GM12872 (cell line): ENCODE data around the gene EPHA4.

Source experiments
- CTCF ChIP-seq: IDR thresholded peaks from 3 replicates; pipeline ENCODE4 v1.5.1; 2011; ENCODE audit warnings: low read depth, mild to moderate bottlenecking, low read length, moderate library complexity; ENCODE audit not compliant: insufficient read depth

Gene EPHA4

DNA sequence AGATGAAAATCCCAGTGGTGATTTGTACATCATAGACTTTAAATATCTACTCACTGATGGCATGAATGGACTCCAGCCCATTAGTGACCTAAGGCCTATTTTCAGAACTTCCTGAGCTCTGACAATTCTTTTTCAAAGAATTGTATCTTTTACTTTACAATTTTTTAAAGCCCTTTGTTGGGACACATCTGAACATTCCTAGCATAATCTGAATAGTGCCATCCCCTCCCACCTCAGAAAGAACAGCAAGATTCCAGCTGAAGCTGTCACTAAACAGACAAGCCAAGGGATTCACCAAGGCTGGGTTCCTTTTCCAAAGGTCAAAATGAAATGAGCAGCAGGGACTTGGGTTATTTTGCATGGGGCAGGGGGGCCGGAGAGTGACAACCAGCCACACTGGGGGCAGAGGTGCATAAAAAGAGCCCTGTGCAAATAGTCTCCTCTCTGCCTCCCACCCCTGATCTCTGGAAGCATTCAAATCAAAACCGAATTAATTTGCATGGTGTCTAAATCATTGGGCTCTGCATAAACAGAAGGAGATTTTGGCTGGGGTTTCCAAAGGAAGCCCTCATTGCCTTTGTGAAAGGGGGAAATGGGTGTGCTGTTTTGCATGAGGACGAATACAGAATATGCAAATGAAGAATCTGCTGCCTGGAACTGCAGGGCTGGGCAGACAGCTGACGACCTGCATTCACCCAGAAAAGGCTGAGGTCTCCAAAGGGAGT lies 17.2 kb downstream of the EPHA4 start:
- TF ChIP-seq CTCF = no peak

DNA sequence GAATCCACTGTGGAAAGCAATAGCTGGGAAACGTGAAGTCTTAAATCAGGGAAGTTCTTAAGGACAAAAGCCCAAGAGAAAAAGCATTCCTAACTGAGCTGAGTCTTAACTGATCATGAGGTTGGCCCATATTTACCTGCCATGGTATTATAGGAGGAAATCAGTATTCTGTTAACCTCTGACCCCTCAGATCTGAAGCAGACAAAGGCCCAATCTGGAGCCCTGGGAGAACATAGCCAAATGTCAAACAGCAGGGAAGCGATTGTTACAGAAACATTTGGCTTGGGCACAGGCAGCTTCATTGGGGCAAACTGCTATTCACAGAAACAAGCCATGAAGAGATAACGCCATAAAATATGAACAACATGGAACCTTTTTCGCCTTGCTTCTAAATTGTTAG lies 18.8 kb downstream of the EPHA4 start:
- no peak for TF ChIP-seq CTCF

DNA sequence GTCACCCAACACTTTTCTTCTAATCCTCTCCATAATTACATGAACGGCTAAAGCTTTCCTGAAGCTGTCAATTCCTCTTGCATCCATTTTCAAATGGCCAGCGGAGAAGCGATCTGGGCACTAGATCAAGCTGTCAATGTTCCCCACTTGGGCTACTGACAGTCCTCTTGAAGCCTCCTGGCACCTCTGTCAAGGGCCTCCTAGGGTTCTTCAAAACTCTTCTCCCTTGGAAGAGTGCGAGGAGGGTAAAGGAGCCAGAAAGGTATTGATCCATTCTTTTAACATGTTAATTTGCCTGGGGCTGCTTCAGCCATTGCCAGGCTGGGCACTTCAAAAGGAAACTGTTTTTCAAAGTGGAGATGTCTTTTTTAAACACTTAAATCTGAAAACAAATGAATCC lies 19.8 kb downstream of the EPHA4 start:
- TF ChIP-seq CTCF = no peak

GRCh38 chr2:221551864-221552263 lies 20.2 kb downstream of the EPHA4 start:
- no peak for TF ChIP-seq CTCF

DNA sequence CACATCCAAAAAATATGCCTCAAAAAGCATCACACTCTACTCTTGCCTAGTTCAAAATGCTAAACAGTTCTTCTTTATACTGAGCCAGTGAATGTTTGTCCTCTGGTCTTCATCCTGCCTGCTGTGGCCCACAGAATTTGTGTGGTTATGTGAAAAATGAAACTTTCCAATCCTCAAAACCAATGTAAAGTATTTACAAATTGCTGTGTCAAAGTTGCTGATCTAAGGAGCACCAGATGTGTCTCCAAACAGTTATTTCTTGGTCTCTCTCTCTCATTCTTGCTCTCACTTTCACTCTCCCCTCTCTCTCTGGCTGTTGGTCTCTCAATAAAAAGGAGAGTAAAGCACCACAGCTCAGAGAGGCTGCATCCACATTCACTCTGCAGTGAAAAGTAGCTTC lies 23.0 kb downstream of the EPHA4 start:
- TF ChIP-seq CTCF = no peak

- no peak for TF ChIP-seq CTCF
These were observed 25.4 kb downstream of the EPHA4 start for GRCh38 chr2:221546505-221547225.

- no peak for TF ChIP-seq CTCF
These were observed 30.9 kb downstream of the EPHA4 start for GRCh38 chr2:221541131-221541735.
